ENCODE measurements around the gene SGMS2.
"Not testable (repeated sequence)": the region's sequence is repeated elsewhere in the genome, so short reads cannot be mapped to it uniquely, and the experiment has no call there.

DNA sequence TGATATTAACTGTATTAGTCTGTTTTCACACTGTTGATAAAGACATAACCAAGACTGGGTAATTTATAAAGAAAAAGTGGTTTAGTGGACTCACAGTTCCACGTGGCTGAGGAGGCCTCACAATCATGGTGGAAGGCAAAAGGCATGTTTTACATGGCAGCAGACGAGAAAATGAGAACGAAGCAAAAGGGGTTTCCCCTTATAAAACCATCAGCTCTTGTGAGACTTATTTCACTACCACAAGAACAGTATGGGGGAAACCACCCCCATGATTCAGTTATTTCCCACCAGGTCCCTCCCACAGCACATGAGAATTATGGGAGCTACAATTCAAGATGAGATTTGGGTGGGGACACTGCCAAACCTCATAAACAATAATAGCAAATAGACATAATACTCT lies 80.3 kb downstream of the SGMS2 start:
- TF ChIP-seq, protein P1, sequence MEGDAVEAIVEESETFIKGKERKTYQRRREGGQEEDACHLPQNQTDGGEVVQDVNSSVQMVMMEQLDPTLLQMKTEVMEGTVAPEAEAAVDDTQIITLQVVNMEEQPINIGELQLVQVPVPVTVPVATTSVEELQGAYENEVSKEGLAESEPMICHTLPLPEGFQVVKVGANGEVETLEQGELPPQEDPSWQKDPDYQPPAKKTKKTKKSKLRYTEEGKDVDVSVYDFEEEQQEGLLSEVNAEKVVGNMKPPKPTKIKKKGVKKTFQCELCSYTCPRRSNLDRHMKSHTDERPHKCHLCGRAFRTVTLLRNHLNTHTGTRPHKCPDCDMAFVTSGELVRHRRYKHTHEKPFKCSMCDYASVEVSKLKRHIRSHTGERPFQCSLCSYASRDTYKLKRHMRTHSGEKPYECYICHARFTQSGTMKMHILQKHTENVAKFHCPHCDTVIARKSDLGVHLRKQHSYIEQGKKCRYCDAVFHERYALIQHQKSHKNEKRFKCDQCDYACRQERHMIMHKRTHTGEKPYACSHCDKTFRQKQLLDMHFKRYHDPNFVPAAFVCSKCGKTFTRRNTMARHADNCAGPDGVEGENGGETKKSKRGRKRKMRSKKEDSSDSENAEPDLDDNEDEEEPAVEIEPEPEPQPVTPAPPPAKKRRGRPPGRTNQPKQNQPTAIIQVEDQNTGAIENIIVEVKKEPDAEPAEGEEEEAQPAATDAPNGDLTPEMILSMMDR (conservative IDR thresholded peaks at IDR 0.05; ENCODE audit: low read depth, low read length) = not testable (repeated sequence)
- TF ChIP-seq FOS (IDR thresholded peaks at IDR 0.05; ENCODE audit: low read depth, low read length); SMC3 (IDR thresholded peaks at IDR 0.05; ENCODE audit: low read depth, low read length); POLR2A (IDR thresholded peaks at IDR 0.05; ENCODE audit: low read depth, low read length); CEBPB (IDR thresholded peaks at IDR 0.05; ENCODE audit: low read depth, low read length); MAFK (IDR thresholded peaks at IDR 0.05; ENCODE audit: low read depth, low read length); CHD1 (IDR thresholded peaks at IDR 0.05; ENCODE audit: low read depth, low read length); RCOR1 (IDR thresholded peaks at IDR 0.05; ENCODE audit: insufficient replicate concordance, low read length); RFX5 (IDR thresholded peaks at IDR 0.05; ENCODE audit: low read depth, low read length); MAZ (IDR thresholded peaks at IDR 0.05; ENCODE audit: borderline replicate concordance, low read depth, low read length); RAD21 (IDR thresholded peaks at IDR 0.05; ENCODE audit: low read length): not testable (repeated sequence)
- TF ChIP-seq, protein P2, sequence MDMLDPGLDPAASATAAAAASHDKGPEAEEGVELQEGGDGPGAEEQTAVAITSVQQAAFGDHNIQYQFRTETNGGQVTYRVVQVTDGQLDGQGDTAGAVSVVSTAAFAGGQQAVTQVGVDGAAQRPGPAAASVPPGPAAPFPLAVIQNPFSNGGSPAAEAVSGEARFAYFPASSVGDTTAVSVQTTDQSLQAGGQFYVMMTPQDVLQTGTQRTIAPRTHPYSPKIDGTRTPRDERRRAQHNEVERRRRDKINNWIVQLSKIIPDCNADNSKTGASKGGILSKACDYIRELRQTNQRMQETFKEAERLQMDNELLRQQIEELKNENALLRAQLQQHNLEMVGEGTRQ (IDR thresholded peaks at IDR 0.05; ENCODE audit: low read depth, low read length) = not testable (repeated sequence)
- TF ChIP-seq, protein P3, sequence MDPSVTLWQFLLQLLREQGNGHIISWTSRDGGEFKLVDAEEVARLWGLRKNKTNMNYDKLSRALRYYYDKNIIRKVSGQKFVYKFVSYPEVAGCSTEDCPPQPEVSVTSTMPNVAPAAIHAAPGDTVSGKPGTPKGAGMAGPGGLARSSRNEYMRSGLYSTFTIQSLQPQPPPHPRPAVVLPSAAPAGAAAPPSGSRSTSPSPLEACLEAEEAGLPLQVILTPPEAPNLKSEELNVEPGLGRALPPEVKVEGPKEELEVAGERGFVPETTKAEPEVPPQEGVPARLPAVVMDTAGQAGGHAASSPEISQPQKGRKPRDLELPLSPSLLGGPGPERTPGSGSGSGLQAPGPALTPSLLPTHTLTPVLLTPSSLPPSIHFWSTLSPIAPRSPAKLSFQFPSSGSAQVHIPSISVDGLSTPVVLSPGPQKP (IDR thresholded peaks at IDR 0.05; ENCODE audit: borderline replicate concordance, low read depth, low read length) = not testable (repeated sequence)
